ENCODE data around the gene DDX10. TPM values are rescaled to one million over a fixed set of nuclear protein-coding genes. Genes with fewer than 3 reads are reported as not detected.

Gene DDX10
- total RNA-seq, 1 donor from 2014 or later: 21.1 TPM

DNA sequence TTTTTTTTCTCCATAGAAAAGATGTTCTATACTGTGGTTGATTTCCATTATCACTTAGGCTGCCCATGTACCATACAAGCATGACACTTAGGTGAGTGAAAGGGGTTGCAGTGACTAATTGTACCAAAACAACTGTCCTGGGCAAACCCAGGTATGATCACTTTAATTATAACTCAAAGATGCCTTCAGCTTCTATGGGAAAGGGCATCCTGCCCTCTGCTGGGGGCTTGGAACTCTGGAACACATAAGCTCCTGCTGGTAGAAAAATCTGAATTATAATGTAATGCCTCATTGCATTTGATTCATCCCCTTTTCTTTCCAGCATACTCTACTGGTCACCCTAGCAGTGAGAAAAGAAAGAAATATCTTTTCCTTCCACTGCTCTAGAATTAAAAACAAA is 206.3 kb downstream of the DDX10 start:
- Histone ChIP-seq H3K36me3 (no peaks in the 10 kb centered on the region), H3K27ac (no peak overlapping the region), H3K9me3 (no peaks in the 10 kb centered on the region), H3K4me3 (no peak overlapping the region), H3K27me3 (ENCODE audit: low read depth) (no peaks in the 10 kb centered on the region), H3K4me1 (no peaks in the 10 kb centered on the region)
- ATAC-seq (no peak), DNase-seq (no peak)
- TF ChIP-seq, protein P1, sequence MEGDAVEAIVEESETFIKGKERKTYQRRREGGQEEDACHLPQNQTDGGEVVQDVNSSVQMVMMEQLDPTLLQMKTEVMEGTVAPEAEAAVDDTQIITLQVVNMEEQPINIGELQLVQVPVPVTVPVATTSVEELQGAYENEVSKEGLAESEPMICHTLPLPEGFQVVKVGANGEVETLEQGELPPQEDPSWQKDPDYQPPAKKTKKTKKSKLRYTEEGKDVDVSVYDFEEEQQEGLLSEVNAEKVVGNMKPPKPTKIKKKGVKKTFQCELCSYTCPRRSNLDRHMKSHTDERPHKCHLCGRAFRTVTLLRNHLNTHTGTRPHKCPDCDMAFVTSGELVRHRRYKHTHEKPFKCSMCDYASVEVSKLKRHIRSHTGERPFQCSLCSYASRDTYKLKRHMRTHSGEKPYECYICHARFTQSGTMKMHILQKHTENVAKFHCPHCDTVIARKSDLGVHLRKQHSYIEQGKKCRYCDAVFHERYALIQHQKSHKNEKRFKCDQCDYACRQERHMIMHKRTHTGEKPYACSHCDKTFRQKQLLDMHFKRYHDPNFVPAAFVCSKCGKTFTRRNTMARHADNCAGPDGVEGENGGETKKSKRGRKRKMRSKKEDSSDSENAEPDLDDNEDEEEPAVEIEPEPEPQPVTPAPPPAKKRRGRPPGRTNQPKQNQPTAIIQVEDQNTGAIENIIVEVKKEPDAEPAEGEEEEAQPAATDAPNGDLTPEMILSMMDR (IDR thresholded peaks at IDR 0.05): peak; percentile 23
- intact Hi-C loops (cut with DNase I): no loop called here

DNA sequence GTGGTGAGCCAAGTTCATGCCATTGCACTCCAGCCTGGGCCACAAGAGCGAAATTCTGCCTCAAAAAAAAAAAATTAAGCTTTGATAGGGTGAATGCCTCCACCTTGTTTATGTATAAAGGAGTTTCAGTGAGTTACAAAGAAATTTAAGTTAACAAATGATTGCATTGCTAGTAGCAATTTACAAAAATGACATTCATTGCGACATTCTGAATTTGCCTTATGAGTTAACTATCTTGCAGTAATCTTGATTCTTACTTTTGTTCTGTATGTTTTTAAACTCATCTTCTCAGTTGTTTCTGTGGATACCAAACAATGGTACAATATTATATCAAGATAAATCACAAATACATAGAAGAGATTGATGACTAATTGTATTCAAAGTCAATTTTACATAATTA is 207.0 kb downstream of the DDX10 start:
- Histone ChIP-seq H3K27me3 (ENCODE audit: low read depth) (no peaks in the 10 kb centered on the region), H3K9me3 (no peaks in the 10 kb centered on the region), H3K36me3 (no peaks in the 10 kb centered on the region), H3K27ac (no peak overlapping the region), H3K4me3 (no peak overlapping the region), H3K4me1 (no peaks in the 10 kb centered on the region)
- intact Hi-C loops (cut with DNase I): no loop called here
- DNase-seq (no peak), ATAC-seq (no peak)
- TF ChIP-seq, protein P1 (IDR thresholded peaks at IDR 0.05): no peak

DNA sequence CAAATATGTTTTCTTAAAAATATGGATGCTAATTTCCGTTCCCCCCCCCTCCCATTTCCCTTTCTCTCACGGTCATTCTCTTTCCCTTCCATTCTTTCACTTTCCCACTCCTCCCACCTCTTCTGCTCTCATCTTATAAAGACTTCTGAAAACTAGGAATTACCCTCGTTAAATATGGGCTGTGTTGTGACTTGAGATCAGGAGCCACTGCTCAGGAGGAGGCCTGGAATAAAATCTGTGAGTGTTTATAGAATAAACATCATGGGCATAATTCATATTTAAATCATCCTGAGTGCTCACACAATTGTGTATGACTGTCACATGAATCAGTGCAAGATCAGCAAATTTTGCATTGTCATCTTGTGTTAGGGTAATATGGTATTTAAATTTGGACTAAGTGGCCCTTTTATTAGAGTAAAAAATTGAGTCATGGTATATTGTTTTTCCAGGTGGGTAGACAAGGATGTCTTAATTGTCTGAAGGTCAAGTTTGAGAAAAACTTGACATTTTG is 208.0 kb downstream of the DDX10 start:
- intact Hi-C loops (cut with DNase I): no loop called here
- no peaks in the 10 kb centered on the region for H3K9me3 ChIP-seq
- H3K4me1 ChIP-seq: no peaks in the 10 kb centered on the region
- H3K4me3 ChIP-seq: no peak overlapping the region
- H3K36me3 ChIP-seq: no peaks in the 10 kb centered on the region
- TF ChIP-seq, protein P1 (IDR thresholded peaks at IDR 0.05): no peak
- H3K27ac ChIP-seq: no peak overlapping the region
- no peaks in the 10 kb centered on the region for H3K27me3 ChIP-seq (ENCODE audit: low read depth)
- DNase-seq (no peak), ATAC-seq (no peak)

DNA sequence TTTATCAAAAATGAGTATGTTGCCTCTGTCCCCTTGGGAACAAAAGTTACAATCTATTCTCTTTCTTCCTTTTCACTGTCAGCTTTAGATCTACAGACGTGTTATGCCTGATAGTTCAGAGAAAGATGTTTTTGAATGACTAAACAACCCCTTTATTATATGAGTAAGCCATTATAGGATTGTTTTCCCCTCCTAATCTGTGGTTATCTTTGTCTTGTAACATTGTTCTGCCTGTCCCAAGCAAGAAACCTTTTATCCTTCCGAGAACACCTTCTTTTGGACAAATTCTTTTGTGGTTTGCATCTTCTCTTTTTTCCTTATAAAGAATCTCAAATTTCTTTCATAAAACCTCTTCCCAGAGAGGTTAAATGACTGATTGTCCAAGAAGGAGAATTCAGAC is 208.4 kb downstream of the DDX10 start:
- Histone ChIP-seq H3K27me3 (ENCODE audit: low read depth) (no peaks in the 10 kb centered on the region), H3K4me1 (no peaks in the 10 kb centered on the region), H3K27ac (no peak overlapping the region), H3K36me3 (no peaks in the 10 kb centered on the region), H3K9me3 (no peaks in the 10 kb centered on the region), H3K4me3 (no peak overlapping the region)
- TF ChIP-seq, protein P1 (IDR thresholded peaks at IDR 0.05): no peak
- ATAC-seq (no peak), DNase-seq (no peak)
- intact Hi-C loops (cut with DNase I): no loop called here

DNA sequence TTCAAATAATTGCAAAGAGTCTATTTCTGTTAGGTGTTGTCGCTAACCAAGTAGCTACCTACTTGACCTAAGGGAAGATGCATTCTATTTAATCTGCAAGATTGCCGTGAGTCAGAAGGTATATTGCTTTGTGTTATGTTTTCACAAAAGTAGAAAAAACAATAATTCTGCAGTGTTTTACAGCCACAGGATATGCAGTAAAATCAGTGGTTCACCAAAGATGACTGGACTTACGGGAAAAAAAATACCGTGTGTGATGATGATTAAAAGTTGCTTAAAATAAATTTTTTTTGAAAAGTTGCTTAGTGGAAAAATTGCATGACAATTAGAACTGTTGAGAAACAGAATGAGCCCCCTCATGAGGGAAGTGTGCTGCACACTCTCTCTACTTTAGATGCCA is 209.1 kb downstream of the DDX10 start:
- DNase-seq (no peak), ATAC-seq (no peak)
- no peaks in the 10 kb centered on the region for H3K4me1 ChIP-seq
- H3K27ac ChIP-seq: no peak overlapping the region
- intact Hi-C loops (cut with DNase I): no loop called here
- H3K4me3 ChIP-seq: no peak overlapping the region
- no peaks in the 10 kb centered on the region for H3K36me3 ChIP-seq
- TF ChIP-seq, protein P1 (IDR thresholded peaks at IDR 0.05): no peak
- no peaks in the 10 kb centered on the region for H3K27me3 ChIP-seq (ENCODE audit: low read depth)
- no peaks in the 10 kb centered on the region for H3K9me3 ChIP-seq

DNA sequence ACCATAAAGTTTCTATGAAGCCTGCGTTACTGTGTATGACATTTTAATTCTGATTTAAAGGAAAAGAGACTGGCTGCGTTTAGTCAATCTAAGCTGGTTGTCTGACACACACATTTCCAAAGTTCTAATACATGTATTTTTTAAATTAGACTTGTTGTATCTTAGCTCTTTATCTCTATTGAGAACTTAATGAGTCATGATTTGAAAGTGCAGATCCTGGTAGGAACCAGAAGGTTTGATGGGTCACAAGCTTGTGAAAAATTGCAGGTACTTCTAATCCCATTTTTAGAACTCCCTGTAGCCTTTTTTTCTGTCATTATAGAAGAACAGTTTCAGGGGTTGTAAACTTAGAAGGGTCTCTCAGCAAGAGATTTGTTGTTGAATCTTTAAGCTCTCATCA is 210.3 kb downstream of the DDX10 start:
- ATAC-seq: no peak
- intact Hi-C loops (cut with DNase I): no loop called here
- Histone ChIP-seq H3K27ac (no peak overlapping the region), H3K36me3 (no peaks in the 10 kb centered on the region), H3K27me3 (ENCODE audit: low read depth) (no peaks in the 10 kb centered on the region), H3K4me3 (no peak overlapping the region), H3K4me1 (no peaks in the 10 kb centered on the region), H3K9me3 (no peaks in the 10 kb centered on the region)
- DNase-seq: no peak
- TF ChIP-seq, protein P1 (IDR thresholded peaks at IDR 0.05): no peak

Measured in lower lobe of right lung (tissue), 2 donors.